Measurements from ENCODE around the gene WNT7A.
A peak's percentile ranks its signal among the peaks of the same experiment; 100 is the strongest.

DNA sequence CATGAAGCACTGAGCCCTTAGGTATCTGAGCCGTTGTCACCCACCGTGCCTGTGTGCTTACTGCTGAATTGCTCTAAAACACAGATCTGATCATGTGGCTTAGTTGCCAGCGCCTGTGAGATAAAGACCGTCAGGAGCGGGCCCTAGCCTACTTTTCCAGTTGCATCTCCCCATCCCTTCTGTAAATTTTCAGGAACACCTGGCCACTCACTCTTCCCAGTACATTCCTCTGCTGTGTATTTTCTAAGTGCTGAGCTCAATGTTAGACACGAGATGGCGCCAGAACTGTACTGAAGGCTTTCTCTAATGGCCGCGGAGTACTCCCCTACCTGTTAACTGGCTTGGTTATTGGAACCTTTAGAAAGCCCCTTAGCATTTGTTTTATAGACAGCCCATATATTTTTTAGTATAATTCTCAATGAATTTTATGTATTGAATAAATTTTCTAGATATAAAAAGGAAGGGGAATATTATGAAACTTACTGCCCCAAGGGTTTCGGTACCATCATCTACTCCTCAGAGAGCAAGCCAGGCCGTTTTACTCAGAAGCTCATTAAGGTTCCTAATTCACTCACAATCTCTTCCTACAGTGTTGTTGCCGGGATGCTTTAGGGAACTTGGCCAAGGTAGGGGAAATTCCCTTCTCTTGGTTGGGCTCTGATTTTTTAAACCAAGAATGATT is 16.7 kb upstream of the WNT7A start:
- TF ChIP-seq SRF (IDR thresholded peaks at IDR 0.05; ENCODE audit: low read depth) = no peak
- no peak for TF ChIP-seq POLR2A (IDR thresholded peaks at IDR 0.05; ENCODE audit: borderline replicate concordance, extremely low read depth, insufficient read depth, insufficient read length)
- TF ChIP-seq, protein P1, sequence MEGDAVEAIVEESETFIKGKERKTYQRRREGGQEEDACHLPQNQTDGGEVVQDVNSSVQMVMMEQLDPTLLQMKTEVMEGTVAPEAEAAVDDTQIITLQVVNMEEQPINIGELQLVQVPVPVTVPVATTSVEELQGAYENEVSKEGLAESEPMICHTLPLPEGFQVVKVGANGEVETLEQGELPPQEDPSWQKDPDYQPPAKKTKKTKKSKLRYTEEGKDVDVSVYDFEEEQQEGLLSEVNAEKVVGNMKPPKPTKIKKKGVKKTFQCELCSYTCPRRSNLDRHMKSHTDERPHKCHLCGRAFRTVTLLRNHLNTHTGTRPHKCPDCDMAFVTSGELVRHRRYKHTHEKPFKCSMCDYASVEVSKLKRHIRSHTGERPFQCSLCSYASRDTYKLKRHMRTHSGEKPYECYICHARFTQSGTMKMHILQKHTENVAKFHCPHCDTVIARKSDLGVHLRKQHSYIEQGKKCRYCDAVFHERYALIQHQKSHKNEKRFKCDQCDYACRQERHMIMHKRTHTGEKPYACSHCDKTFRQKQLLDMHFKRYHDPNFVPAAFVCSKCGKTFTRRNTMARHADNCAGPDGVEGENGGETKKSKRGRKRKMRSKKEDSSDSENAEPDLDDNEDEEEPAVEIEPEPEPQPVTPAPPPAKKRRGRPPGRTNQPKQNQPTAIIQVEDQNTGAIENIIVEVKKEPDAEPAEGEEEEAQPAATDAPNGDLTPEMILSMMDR (IDR thresholded peaks at IDR 0.05 in 2 of 3, conservative IDR thresholded peaks at IDR 0.05 in 1 of 3; ENCODE audit: borderline replicate concordance in 1 of 3, insufficient read depth in 1 of 3, low read depth in 2 of 3, low read length in 2 of 3) = peak; percentile 81 to 89 (median 83)
- no peak for TF ChIP-seq POLR2AphosphoS5 (IDR thresholded peaks at IDR 0.05; ENCODE audit: low read depth, low read length)
